ENCODE data around the gene ADD3.
"Not testable (repeated sequence)": the region's sequence is repeated elsewhere in the genome, so short reads cannot be mapped to it uniquely, and the experiment has no call there.

ADD3 gene

GRCh38 chr10:110114668-110115067 is 106.9 kb downstream of the ADD3 start:
- DNase-seq, result not testable (repeated sequence)

GRCh38 chr10:110115784-110116520 is 108.2 kb downstream of the ADD3 start:
- no peak for DNase-seq

- peak; percentile 43 for DNase-seq
Observed at GRCh38 chr10:110118891-110119621, 111.3 kb downstream of the ADD3 start.

GRCh38 chr10:110123594-110123993 is 115.8 kb downstream of the ADD3 start:
- DNase-seq, result no peak

GRCh38 chr10:110129490-110129889 is 121.7 kb downstream of the ADD3 start:
- no peak for DNase-seq

- no peak for DNase-seq
Observed at GRCh38 chr10:110134917-110135316, 127.1 kb downstream of the ADD3 start.

GRCh38 chr10:110135836-110136235 is 128.1 kb downstream of the ADD3 start:
- peak; percentile 53 for DNase-seq

GRCh38 chr10:110137142-110137545 is 129.4 kb downstream of the ADD3 start:
- peak; percentile 89 for DNase-seq

GRCh38 chr10:110138197-110138812 is 130.5 kb downstream of the ADD3 start:
- DNase-seq, result peak; percentile 88

- peak; percentile 77 for DNase-seq
Observed at GRCh38 chr10:110141185-110141584, 133.4 kb downstream of the ADD3 start.

- peak; percentile 66 for DNase-seq
Observed at GRCh38 chr10:110141871-110142635, 134.3 kb downstream of the ADD3 start.

GRCh38 chr10:110142965-110143364 is 135.2 kb downstream of the ADD3 start:
- DNase-seq, result no peak

- DNase-seq, result peak; percentile 26
Observed at GRCh38 chr10:110144507-110144906, 136.7 kb downstream of the ADD3 start.

- DNase-seq, result no peak
Observed at GRCh38 chr10:110147961-110148360, 140.2 kb downstream of the ADD3 start.

- no peak for DNase-seq
Observed at GRCh38 chr10:110149259-110149658, 141.5 kb downstream of the ADD3 start.

- no peak for DNase-seq
Observed at GRCh38 chr10:110150046-110150445, 142.3 kb downstream of the ADD3 start.

GRCh38 chr10:110150981-110151380 is 143.2 kb downstream of the ADD3 start:
- DNase-seq, result no peak

GRCh38 chr10:110151467-110151866 is 143.7 kb downstream of the ADD3 start:
- DNase-seq, result peak; percentile 40

GRCh38 chr10:110151971-110152370 is 144.2 kb downstream of the ADD3 start:
- DNase-seq, result no peak

GRCh38 chr10:110153396-110153795 is 145.6 kb downstream of the ADD3 start:
- no peak for DNase-seq

- DNase-seq, result no peak
Observed at GRCh38 chr10:110156046-110156445, 148.3 kb downstream of the ADD3 start.

- DNase-seq, result no peak
Observed at GRCh38 chr10:110158051-110159005, 150.5 kb downstream of the ADD3 start.
